Heart right ventricle (tissue), 16 donors: ENCODE results near the gene TRIM73. TPM values are rescaled to one million over a fixed set of nuclear protein-coding genes. Genes with fewer than 3 reads are reported as not detected.
A peak's percentile ranks its signal among the peaks of the same experiment; 100 is the strongest.
"Not testable (repeated sequence)": the region's sequence is repeated elsewhere in the genome, so short reads cannot be mapped to it uniquely, and the experiment has no call there.

Experiments
- ATAC-seq, 8 donors: fragments of 200-7000 bp; cut with Tn5 transposase; one replicate each; pipeline ENCODE4 v1.9.1; 2020; ENCODE audit warnings: mild to moderate bottlenecking in 8 of 8, moderate library complexity in 8 of 8, moderate number of reproducible peaks in 1 of 8
- DNase-seq, 2 donors: peaks; one replicate each; pipeline ENCODE4 v3.0.0-alpha.2; 2020
- H3K27ac ChIP-seq, 10 donors: fragments of 200-600 bp; sonication (generic) in 2 of 10; one replicate each; pipeline versions ENCODE4 v1.5.0 to v1.8.0; 2020 to 2022; ENCODE audit warnings: mild to moderate bottlenecking in 3 of 10
- H3K27me3 ChIP-seq, 7 donors: fragments of 200-600 bp; one replicate each; pipeline ENCODE4 v1.8.0; 2021 to 2022; ENCODE audit warnings: mild to moderate bottlenecking in 2 of 7
- H3K36me3 ChIP-seq, 9 donors: fragments of 200-600 bp; sonication (generic) in 1 of 9; one replicate each; pipeline versions ENCODE4 v1.5.0 to v1.8.0; 2020 to 2022; ENCODE audit warnings: mild to moderate bottlenecking in 2 of 9
- H3K4me1 ChIP-seq, 9 donors: fragments of 200-600 bp; sonication (generic) in 1 of 9; one replicate each; pipeline versions ENCODE4 v1.5.0 to v1.8.0; 2020 to 2022; ENCODE audit warnings: mild to moderate bottlenecking in 4 of 9
- H3K4me3 ChIP-seq, 10 donors: fragments of 200-600 bp; sonication (generic) in 2 of 10; one replicate each; pipeline versions ENCODE4 v1.5.0 to v1.8.0; 2020 to 2022; ENCODE audit warnings: mild to moderate bottlenecking in 7 of 10, moderate library complexity in 2 of 10
- H3K9me3 ChIP-seq, 11 donors: fragments of 200-600 bp in 10 of 11; sonication (generic) in 2 of 11; one replicate each; pipeline versions ENCODE4 v1.5.0 to v1.8.0; 2013 to 2022; ENCODE audit warnings: mild to moderate bottlenecking in 2 of 11, control low read depth in 1 of 11, moderate library complexity in 1 of 11
- WGBS, 2 donors: extraction: QIAGEN DNeasy Blood & Tissue Kit; methylation state at CpG; one replicate each; pipeline ENCODE4 v1.1.7; 2013; ENCODE audit warnings: inconsistent platforms in 1 of 2; 5-methylcytosine and 5-hydroxymethylcytosine counted together
- intact Hi-C, 10 donors: fragments of 100-400 bp; cut with DNase I; formaldehyde crosslinking; loops; one replicate each; pipeline versions ENCODE4 v1.11.1 to v1.14.2; 2022
- polyA plus RNA-seq, 2 donors: library from polyadenylated mRNA; stranded (reverse); fragments of 200-250 nt; gene quantifications; one replicate each; pipeline ENCODE4 v1.2.3, GENCODE V29; 2013
- total RNA-seq, 10 donors: library from RNA; stranded (reverse); fragmentation: NEBNext Ultra II Directional in 3 of 10; extraction: Animal tissue kit (Norgen Biotek cat#: 25700) in 3 of 10; gene quantifications; one replicate each; pipeline versions ENCODE4 v1.2.1 to v1.2.4, GENCODE V29; 2021 to 2023
- TF ChIP-seq, protein P1 (sequence below), 9 donors: fragments of 200-600 bp; sonication (generic) in 2 of 9; IDR thresholded peaks; one replicate each; pipeline versions ENCODE4 v1.5.0 to v1.8.0; 2021 to 2022; ENCODE audit warnings: antibody characterized with exemption in 9 of 9, mild to moderate bottlenecking in 5 of 9, moderate library complexity in 1 of 9
- donor health status: Arrhythmogenic right ventricular cardiomyopathy.
- donor health status: ischemic (EF 13 %, LVEDD 7.1; RV severe dilation, severe dysfunction).
- donor health status: healthy with polysubstance abuse.
- donor health status: DM: no; HTN: yes; CAD: no.
- donor health status: DM: no; HTN: no; CAD: no.
- donor health status: ischemic (EF 25% LVEDD 6.9; RV normal size, moderate dysfunction).
- donor health status: ischemic (EF 25% LVEDD 5.7; RV mildly dilated, moderate dysfunction).
- donor health status: healthy.
- donor health status: DM: yes; HTN: yes; CAD: no.
- donor health status: Ischemic cardiomyopathy.
- donor health status: ischemic (EF 35%, LVEDD 5.7; RV mildly dilated, moderate dysfunction).
- donor health status: nonischemic (EF 11% LVEDD 7.7; RV severe dilation, severe dysfunction).
- donor health status: DM: yes; HTN: yes; CAD: no.
- donor health status: PGD.
- donor health status: ischemic (EF 29% LVEDD 5.4; RV normal size, mild dysfunction).
- donor health status: nonischemic (EF 23%, LVEDD 6.1; RV moderate dilation, normal function).

The TRIM73 gene
- total and polyA plus RNA-seq, 12 donors, result 0.90 to 2.6 (median 1.2) TPM

DNA sequence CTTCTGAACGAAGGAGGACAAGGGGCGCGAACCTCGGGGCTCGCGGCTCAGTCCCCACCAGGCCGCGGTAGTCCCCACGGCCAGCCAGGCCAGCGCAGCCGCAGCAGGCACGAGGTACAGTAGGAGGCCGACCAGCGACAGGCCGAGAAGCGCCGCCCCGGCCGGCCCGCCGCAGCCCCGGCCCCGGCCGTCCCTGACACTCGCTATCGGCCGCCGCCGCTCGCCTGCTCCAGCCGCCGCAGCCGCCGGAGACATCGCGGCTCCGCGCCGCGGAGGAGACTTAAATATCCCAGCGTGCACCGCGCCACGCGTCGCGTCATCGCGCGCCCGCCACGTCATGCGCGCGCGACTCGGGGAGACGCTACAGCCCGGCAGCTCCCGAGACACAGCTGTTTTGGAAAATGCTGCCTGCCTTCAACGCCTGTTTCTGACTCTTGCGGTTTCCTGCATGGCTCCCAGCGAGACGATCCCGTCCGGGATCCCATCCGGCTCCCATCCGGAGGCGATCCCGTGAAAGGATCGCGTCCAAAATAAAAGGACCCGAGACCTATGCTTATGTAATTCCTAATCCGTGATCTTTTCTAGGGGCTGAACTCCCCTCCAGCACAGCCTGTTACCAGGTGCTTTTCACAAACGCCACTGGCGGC is 47.2 kb downstream of the TRIM73 start:
- Histone ChIP-seq H3K4me3 (peak overlapping the region; percentile 21 to 70 (median 64)), H3K36me3 (peaks cover 0 to 37% (median 18%) of the 10 kb centered on the region in 9 donors), H3K27ac (peak overlapping the region in 9 of 10 donors; percentile 73 to 91 (median 83))
- H3K9me3 ChIP-seq, intact Hi-C loops, H3K4me1 ChIP-seq, H3K27me3 ChIP-seq: not testable (repeated sequence)
- peak in 1 of 2 donors; percentile 21 for DNase-seq
- peak; percentile 96 to 99 (median 98) for ATAC-seq
- WGBS, 2 donors, result 0 to 2% methylated on average over 16 to 46 of the region's 76 CpGs

DNA sequence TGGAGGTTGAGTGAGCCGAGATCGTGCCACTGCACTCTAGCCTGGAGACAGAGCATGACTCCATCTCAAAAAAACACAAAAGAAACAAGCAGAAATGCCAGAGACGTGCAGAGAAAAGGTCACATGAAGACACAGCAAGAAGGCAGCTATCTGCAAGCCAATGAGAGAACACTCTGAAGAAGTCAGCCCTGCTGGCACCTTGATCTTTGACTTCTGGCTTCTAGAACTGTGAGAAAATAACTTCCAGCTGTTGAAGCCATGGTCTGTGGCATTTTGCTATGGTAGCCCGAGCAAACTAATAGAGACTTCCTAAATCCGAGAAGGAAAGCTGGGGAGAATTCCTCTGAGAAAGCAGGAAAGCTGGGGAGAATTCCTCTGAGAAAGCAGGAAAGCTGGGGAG is 54.5 kb downstream of the TRIM73 start:
- H3K27me3 ChIP-seq, H3K4me3 ChIP-seq, ATAC-seq, H3K27ac ChIP-seq, DNase-seq, H3K4me1 ChIP-seq, H3K9me3 ChIP-seq, intact Hi-C loops: not testable (repeated sequence)
- peaks cover 0 to 19% (median 0%) of the 10 kb centered on the region in 9 donors for H3K36me3 ChIP-seq
- WGBS, 2 donors, result 91 to 96% methylated on average over 2 to 3 of the region's 5 CpGs

GRCh38 chr7:75452494-75452955 is 57.1 kb downstream of the TRIM73 start:
- H3K9me3 ChIP-seq, intact Hi-C loops, H3K4me1 ChIP-seq, H3K27me3 ChIP-seq, H3K4me3 ChIP-seq, H3K27ac ChIP-seq, DNase-seq: not testable (repeated sequence)
- TF ChIP-seq, protein P1, sequence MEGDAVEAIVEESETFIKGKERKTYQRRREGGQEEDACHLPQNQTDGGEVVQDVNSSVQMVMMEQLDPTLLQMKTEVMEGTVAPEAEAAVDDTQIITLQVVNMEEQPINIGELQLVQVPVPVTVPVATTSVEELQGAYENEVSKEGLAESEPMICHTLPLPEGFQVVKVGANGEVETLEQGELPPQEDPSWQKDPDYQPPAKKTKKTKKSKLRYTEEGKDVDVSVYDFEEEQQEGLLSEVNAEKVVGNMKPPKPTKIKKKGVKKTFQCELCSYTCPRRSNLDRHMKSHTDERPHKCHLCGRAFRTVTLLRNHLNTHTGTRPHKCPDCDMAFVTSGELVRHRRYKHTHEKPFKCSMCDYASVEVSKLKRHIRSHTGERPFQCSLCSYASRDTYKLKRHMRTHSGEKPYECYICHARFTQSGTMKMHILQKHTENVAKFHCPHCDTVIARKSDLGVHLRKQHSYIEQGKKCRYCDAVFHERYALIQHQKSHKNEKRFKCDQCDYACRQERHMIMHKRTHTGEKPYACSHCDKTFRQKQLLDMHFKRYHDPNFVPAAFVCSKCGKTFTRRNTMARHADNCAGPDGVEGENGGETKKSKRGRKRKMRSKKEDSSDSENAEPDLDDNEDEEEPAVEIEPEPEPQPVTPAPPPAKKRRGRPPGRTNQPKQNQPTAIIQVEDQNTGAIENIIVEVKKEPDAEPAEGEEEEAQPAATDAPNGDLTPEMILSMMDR (IDR thresholded peaks at IDR 0.05), result peak in 8 of 9 donors; percentile 24 to 61 (median 50)
- 7 to 13% methylated on average over 3 of the region's 4 CpGs for WGBS, 2 donors
- ATAC-seq, result peak; percentile 61 to 86 (median 76)
- H3K36me3 ChIP-seq, result peaks cover 0 to 19% (median 0%) of the 10 kb centered on the region in 9 donors

Other genes with a start within 250 kb of the TRIM73 start
- 10 to 100 TPM; 22.1 to 30.9 (median 25.9) TPM for gene POM121C, start 90.7 kb downstream of the TRIM73 start, total RNA-seq
- gene POM121C, start 90.7 kb downstream of the TRIM73 start, polyA plus RNA-seq, result 10 to 100 TPM in 1 of 2 donors, 1 to 10 TPM in 1; 8.6 to 15.9 TPM
- gene SPDYE5, start 96.7 kb downstream of the TRIM73 start, total RNA-seq, result under 1 TPM in 2 of 10 donors, not detected in 8; 0.16 to 0.20 TPM
- gene SPDYE5, start 96.7 kb downstream of the TRIM73 start, polyA plus RNA-seq, result not detected